Measurements from ENCODE around the gene PRDM16. TPM values are rescaled to one million over a fixed set of nuclear protein-coding genes. Genes with fewer than 3 reads are reported as not detected.
A peak's percentile ranks its signal among the peaks of the same experiment; 100 is the strongest.

The PRDM16 gene
- total RNA-seq, 1 donor, result 6.5 TPM

DNA sequence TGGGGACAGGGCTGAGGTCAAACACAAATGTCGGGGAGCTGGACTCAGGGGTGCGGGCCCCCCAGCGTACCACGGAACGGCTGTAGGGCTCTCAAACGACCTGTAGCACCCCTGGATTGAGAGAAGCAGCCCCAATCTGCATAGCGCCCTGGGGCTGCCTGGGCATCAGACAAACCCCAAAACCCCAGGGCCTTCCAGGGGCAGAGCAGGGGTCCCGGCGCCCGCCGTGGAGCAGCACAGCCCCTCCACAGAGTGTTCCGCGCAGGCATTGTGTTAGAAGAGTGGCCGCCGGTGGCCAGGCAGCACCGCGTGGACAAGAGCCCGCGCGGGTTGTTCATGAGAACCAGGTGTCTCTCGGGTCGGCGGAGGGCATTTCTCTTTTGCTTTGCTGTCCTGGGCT is 321.3 kb downstream of the PRDM16 start:
- H4K20me1 ChIP-seq (ENCODE audit: insufficient read depth, low read length), result no peaks in the 10 kb centered on the region
- H3K4me2 ChIP-seq (ENCODE audit: insufficient read depth, low read length), result no peak overlapping the region
- DNase-seq (ENCODE audit: insufficient read length, low spot score, missing footprints), result no peak
- no peaks in the 10 kb centered on the region for H3K79me2 ChIP-seq (ENCODE audit: insufficient read depth, low read length)
- no peaks in the 10 kb centered on the region for H3K9me3 ChIP-seq (ENCODE audit: low read depth, low read length)
- H3K27ac ChIP-seq (ENCODE audit: low read depth, low read length), result no peak overlapping the region
- H3K36me3 ChIP-seq (ENCODE audit: insufficient read depth, low read length), result no peaks in the 10 kb centered on the region
- H2AFZ ChIP-seq (ENCODE audit: low read length), result no peak overlapping the region
- peaks cover 10% of the 10 kb centered on the region for H3K27me3 ChIP-seq (ENCODE audit: insufficient read depth, low read length)
- no peak overlapping the region for H3K4me3 ChIP-seq (ENCODE audit: insufficient read depth, low read length)
- peaks cover 1% of the 10 kb centered on the region for H3K4me1 ChIP-seq (ENCODE audit: insufficient read depth, low read length)
- TF ChIP-seq, protein P1, sequence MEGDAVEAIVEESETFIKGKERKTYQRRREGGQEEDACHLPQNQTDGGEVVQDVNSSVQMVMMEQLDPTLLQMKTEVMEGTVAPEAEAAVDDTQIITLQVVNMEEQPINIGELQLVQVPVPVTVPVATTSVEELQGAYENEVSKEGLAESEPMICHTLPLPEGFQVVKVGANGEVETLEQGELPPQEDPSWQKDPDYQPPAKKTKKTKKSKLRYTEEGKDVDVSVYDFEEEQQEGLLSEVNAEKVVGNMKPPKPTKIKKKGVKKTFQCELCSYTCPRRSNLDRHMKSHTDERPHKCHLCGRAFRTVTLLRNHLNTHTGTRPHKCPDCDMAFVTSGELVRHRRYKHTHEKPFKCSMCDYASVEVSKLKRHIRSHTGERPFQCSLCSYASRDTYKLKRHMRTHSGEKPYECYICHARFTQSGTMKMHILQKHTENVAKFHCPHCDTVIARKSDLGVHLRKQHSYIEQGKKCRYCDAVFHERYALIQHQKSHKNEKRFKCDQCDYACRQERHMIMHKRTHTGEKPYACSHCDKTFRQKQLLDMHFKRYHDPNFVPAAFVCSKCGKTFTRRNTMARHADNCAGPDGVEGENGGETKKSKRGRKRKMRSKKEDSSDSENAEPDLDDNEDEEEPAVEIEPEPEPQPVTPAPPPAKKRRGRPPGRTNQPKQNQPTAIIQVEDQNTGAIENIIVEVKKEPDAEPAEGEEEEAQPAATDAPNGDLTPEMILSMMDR (IDR thresholded peaks at IDR 0.05; ENCODE audit: extremely low read depth, low read depth, low read length), result no peak

DNA sequence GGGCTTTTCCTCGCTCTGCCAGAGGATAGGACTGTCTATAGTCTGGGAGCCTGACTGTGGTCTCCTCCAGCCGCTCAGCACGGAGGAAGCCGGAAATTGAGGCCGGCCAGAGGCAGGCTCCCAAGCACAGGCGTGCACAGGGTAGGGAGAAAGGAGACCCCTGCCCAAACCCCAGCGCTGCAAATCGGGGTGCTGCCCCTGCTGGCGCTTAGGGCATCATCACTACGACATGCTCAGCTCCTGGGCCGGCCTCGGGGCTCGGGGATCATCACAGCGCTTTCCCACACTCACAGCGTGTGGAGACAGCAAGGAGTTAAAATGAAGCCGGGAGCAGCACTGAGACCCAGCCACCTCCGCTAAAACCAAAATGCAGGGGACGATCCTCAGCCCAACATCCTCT is 322.7 kb downstream of the PRDM16 start:
- H3K9me3 ChIP-seq (ENCODE audit: low read depth, low read length), result no peaks in the 10 kb centered on the region
- no peak for DNase-seq (ENCODE audit: insufficient read length, low spot score, missing footprints)
- no peaks in the 10 kb centered on the region for H3K36me3 ChIP-seq (ENCODE audit: insufficient read depth, low read length)
- H3K4me1 ChIP-seq (ENCODE audit: insufficient read depth, low read length), result no peaks in the 10 kb centered on the region
- H3K27ac ChIP-seq (ENCODE audit: low read depth, low read length), result no peak overlapping the region
- H3K27me3 ChIP-seq (ENCODE audit: insufficient read depth, low read length), result peaks cover 10% of the 10 kb centered on the region
- H3K4me3 ChIP-seq (ENCODE audit: insufficient read depth, low read length), result no peak overlapping the region
- no peaks in the 10 kb centered on the region for H4K20me1 ChIP-seq (ENCODE audit: insufficient read depth, low read length)
- no peak overlapping the region for H2AFZ ChIP-seq (ENCODE audit: low read length)
- H3K79me2 ChIP-seq (ENCODE audit: insufficient read depth, low read length), result no peaks in the 10 kb centered on the region
- TF ChIP-seq, protein P1 (IDR thresholded peaks at IDR 0.05; ENCODE audit: extremely low read depth, low read depth, low read length), result no peak
- no peak overlapping the region for H3K4me2 ChIP-seq (ENCODE audit: insufficient read depth, low read length)

DNA sequence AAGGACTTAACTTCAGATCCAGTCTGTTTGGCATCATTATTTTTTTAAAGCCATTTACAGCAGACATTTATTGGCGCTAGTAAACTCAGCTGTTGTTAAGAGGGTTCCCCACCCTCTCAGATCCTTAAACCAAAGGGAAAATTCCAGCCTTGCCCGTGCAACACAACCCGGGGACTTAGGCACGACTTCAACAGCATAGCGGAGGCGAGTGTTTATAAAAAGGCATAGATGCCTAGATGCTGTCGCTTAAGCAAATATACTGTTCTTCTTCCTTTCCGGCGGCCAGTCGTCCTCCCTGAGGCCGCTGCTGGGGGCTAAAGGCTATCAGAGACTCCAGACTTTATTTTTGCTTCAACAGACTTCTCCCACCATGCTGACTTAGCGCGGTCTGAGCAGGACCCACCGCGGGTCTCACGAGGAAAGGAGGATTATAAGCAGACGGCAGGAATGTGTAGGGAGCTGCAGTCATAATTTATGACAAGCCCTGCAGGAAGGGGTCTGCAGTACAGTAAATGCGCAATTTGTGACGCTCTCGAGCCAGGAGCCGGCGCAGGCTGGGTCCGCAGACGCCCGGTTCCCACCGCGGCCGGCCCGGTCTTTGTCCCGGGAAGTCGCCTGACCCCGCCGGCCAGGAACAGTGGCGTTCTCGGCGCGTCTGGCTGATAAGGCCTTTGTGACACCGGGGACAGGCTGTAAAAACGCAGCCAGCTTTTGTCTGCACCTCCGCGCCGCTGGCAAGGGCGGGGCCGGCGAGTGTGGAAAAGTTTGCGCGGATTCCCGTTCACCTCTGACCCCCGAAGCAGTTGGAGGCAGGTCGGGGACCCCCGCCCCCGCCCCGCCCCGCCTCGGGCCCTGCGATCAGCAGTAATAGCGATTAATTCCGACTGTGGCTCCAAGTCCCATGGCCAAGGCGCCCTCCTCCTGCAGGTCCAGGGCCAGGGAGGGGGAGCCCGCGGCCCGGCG is 324.3 kb downstream of the PRDM16 start:
- H3K4me2 ChIP-seq (ENCODE audit: insufficient read depth, low read length), result peak overlapping the region; percentile 43
- no peaks in the 10 kb centered on the region for H4K20me1 ChIP-seq (ENCODE audit: insufficient read depth, low read length)
- no peaks in the 10 kb centered on the region for H3K36me3 ChIP-seq (ENCODE audit: insufficient read depth, low read length)
- no peak overlapping the region for H2AFZ ChIP-seq (ENCODE audit: low read length)
- no peak overlapping the region for H3K27ac ChIP-seq (ENCODE audit: low read depth, low read length)
- H3K4me1 ChIP-seq (ENCODE audit: insufficient read depth, low read length), result no peaks in the 10 kb centered on the region
- no peaks in the 10 kb centered on the region for H3K9me3 ChIP-seq (ENCODE audit: low read depth, low read length)
- DNase-seq (ENCODE audit: insufficient read length, low spot score, missing footprints), result no peak
- TF ChIP-seq, protein P1 (IDR thresholded peaks at IDR 0.05; ENCODE audit: extremely low read depth, low read depth, low read length), result no peak
- no peaks in the 10 kb centered on the region for H3K79me2 ChIP-seq (ENCODE audit: insufficient read depth, low read length)
- H3K4me3 ChIP-seq (ENCODE audit: insufficient read depth, low read length), result peak overlapping the region; percentile 28
- H3K27me3 ChIP-seq (ENCODE audit: insufficient read depth, low read length), result peaks cover 13% of the 10 kb centered on the region

Measured in osteoblast (primary cell).